Stimulated activated CD8-positive, alpha-beta memory T cell treated with anti-CD3 and anti-CD28 coated beads, Interleukin-2, amount 100 ng/mL, for 1 hour (primary cell): ENCODE results near the gene GNG4.

Source experiments
- DNase-seq, 2 donors: peaks; one replicate each; pipeline ENCODE4 v3.0.0-alpha.2; 2020; ENCODE audit warnings: low read depth in 2 of 2

GNG4 gene

GRCh38 chr1:235649368-235650163, at the start of gene GNG4:
Gene GNG4 (minus strand): TSS chr1:235649784. CDS start chr1:235583838, 65,946 bp downstream.
- no peak for DNase-seq

GRCh38 chr1:235697508-235697907, 47.9 kb upstream of the GNG4 start:
- no peak for DNase-seq

- no peak for DNase-seq
These were observed 39.8 kb upstream of the GNG4 start for GRCh38 chr1:235689356-235689755.

GRCh38 chr1:235688096-235688495, 38.5 kb upstream of the GNG4 start:
- DNase-seq, result no peak

GRCh38 chr1:235683653-235684052, 34.1 kb upstream of the GNG4 start:
- no peak for DNase-seq

- no peak for DNase-seq
These were observed 32.6 kb upstream of the GNG4 start for GRCh38 chr1:235682216-235682615.

- no peak for DNase-seq
These were observed 30.1 kb upstream of the GNG4 start for GRCh38 chr1:235679644-235680043.

- no peak for DNase-seq
These were observed 29.4 kb upstream of the GNG4 start for GRCh38 chr1:235679005-235679404.

- DNase-seq, result no peak
These were observed 25.7 kb upstream of the GNG4 start for GRCh38 chr1:235675152-235675890.

GRCh38 chr1:235673981-235674380, 24.4 kb upstream of the GNG4 start:
- DNase-seq, result no peak

- DNase-seq, result no peak
These were observed 22.4 kb upstream of the GNG4 start for GRCh38 chr1:235671992-235672391.

GRCh38 chr1:235670157-235670776, 20.7 kb upstream of the GNG4 start:
- no peak for DNase-seq

- no peak for DNase-seq
These were observed 19.7 kb upstream of the GNG4 start for GRCh38 chr1:235669277-235669676.

- DNase-seq, result no peak
These were observed 14.0 kb upstream of the GNG4 start for GRCh38 chr1:235663628-235664027.

GRCh38 chr1:235661568-235661967, 12.0 kb upstream of the GNG4 start:
- DNase-seq, result no peak

- no peak for DNase-seq
These were observed 9.7 kb upstream of the GNG4 start for GRCh38 chr1:235659186-235659771.

- DNase-seq, result no peak
These were observed 8.4 kb upstream of the GNG4 start for GRCh38 chr1:235657747-235658526.

GRCh38 chr1:235657269-235657668, 7.7 kb upstream of the GNG4 start:
- DNase-seq, result no peak

- DNase-seq, result no peak
These were observed 2.8 kb upstream of the GNG4 start for GRCh38 chr1:235652364-235652763.

GRCh38 chr1:235651170-235651806, 1.7 kb upstream of the GNG4 start:
- no peak for DNase-seq
